CD4-positive, alpha-beta T cell treated with Interleukin-21 for 1 hour (primary cell): ENCODE data around the gene PILRB.
"Not testable (repeated sequence)": the region's sequence is repeated elsewhere in the genome, so short reads cannot be mapped to it uniquely, and the experiment has no call there.

Experiments used
- DNase-seq: peaks from one replicate; pipeline ENCODE4 v3.0.0-alpha.2; 2020

PILRB gene

GRCh38 chr7:100378114-100378755 lies 20.3 kb downstream of the PILRB start:
- no peak for DNase-seq

GRCh38 chr7:100380196-100380595 lies 22.3 kb downstream of the PILRB start:
- no peak for DNase-seq

- not testable (repeated sequence) for DNase-seq
Measured at GRCh38 chr7:100381531-100382233, 23.8 kb downstream of the PILRB start.

GRCh38 chr7:100382234-100382853 lies 24.4 kb downstream of the PILRB start:
- DNase-seq: not testable (repeated sequence)

GRCh38 chr7:100384628-100385294 lies 26.8 kb downstream of the PILRB start:
- no peak for DNase-seq

GRCh38 chr7:100386940-100387339 lies 29.0 kb downstream of the PILRB start:
- DNase-seq: no peak

- DNase-seq: no peak
Measured at GRCh38 chr7:100387695-100388094, 29.8 kb downstream of the PILRB start.

GRCh38 chr7:100389437-100390088 lies 31.6 kb downstream of the PILRB start:
- no peak for DNase-seq

- DNase-seq: no peak
Measured at GRCh38 chr7:100390286-100391009, 32.5 kb downstream of the PILRB start.

GRCh38 chr7:100393233-100393905 lies 35.5 kb downstream of the PILRB start:
- DNase-seq: no peak

GRCh38 chr7:100394077-100394476 lies 36.2 kb downstream of the PILRB start:
- DNase-seq: no peak

- peak; percentile 64 for DNase-seq
Measured at GRCh38 chr7:100396421-100396982, 38.6 kb downstream of the PILRB start.

GRCh38 chr7:100397315-100398081 lies 39.6 kb downstream of the PILRB start:
- DNase-seq: no peak

- DNase-seq: no peak
Measured at GRCh38 chr7:100398239-100398638, 40.3 kb downstream of the PILRB start.

GRCh38 chr7:100400041-100400440 lies 42.1 kb downstream of the PILRB start:
- DNase-seq: no peak

- no peak for DNase-seq
Measured at GRCh38 chr7:100400656-100401055, 42.7 kb downstream of the PILRB start.

- DNase-seq: no peak
Measured at GRCh38 chr7:100401811-100402210, 43.9 kb downstream of the PILRB start.

GRCh38 chr7:100402241-100402640 lies 44.3 kb downstream of the PILRB start:
- DNase-seq: no peak

- no peak for DNase-seq
Measured at GRCh38 chr7:100406767-100407166, 48.9 kb downstream of the PILRB start.
